Measurements from ENCODE around the gene MLPH. TPM values are rescaled to one million over a fixed set of nuclear protein-coding genes. Genes with fewer than 3 reads are reported as not detected.

Gene MLPH
- total and polyA plus RNA-seq, 2 of the 4 experiments (the other 2 are of a cell fraction), result 13.8 to 21.6 TPM

DNA sequence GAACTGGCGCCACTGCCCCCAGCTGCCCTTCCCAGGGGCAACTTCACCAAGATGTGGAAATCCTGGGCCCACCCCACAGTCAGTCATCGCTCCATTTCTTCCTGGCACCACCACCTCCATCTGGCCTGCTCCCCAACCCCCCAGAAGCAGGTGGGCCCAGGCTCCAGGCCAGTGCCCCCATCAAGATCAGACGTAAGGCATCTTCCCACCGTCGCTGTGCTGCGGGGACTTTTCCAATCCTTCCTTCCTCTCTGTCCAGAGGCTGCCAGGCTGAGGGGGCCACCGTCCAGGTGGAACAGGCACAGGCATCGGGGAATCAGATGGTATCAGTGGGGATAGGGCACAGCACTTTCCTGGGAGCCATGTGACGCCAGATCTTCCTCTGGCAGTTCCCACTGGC lies 87.4 kb downstream of the MLPH start:
- ChIA-PET POLR2A (ENCODE audit: unreplicated experiment) (no interaction called here), CTCF (interaction anchor here (3.6 kb wide), 1 partner anchor 62 kb away, joined by 53 read pairs; no protein-coding TSS in a partner anchor)
- BruUV-seq (replicated peaks), result no TSS peak
- Histone ChIP-seq H3K18ac (ENCODE audit: low read depth, low read length) (no peak overlapping the region), H3K23ac (ENCODE audit: low read depth, low read length) (no peak overlapping the region), H3K9ac (ENCODE audit: low read depth, low read length) (no peak overlapping the region), H4K20me1 (ENCODE audit: insufficient read depth, low read length) (no peaks in the 10 kb centered on the region), H3K4me3 (ENCODE audit: insufficient read depth, low read depth, low read length) (no peak overlapping the region), H3K9me3 (ENCODE audit: control insufficient read depth, insufficient read depth, low read length) (no peaks in the 10 kb centered on the region), H2BK120ac (ENCODE audit: low read depth, low read length) (no peak overlapping the region), H2BK20ac (ENCODE audit: low read depth, low read length) (no peak overlapping the region), H2AK9ac (replicated peaks; ENCODE audit: low read depth, low read length, poor library complexity) (peak overlapping the region; percentile 13), H4K91ac (ENCODE audit: insufficient read depth, low read depth, low read length) (no peak overlapping the region), H4K5ac (ENCODE audit: low read depth, low read length) (no peak overlapping the region), H3K56ac (ENCODE audit: extremely low read depth, insufficient read depth, low read length) (no peak overlapping the region), H3K14ac (replicated peaks; ENCODE audit: low read depth, low read length) (no peak overlapping the region), H2BK15ac (ENCODE audit: low read depth, low read length) (no peak overlapping the region), H3K79me1 (ENCODE audit: low read depth in 1 of 2, low read length in 2 of 2) (peaks cover 0 to 8% of the 10 kb centered on the region in 2 experiments; a peak in 1 of 4 replicates), H3K27me3 (ENCODE audit: control insufficient read depth, insufficient read depth, low read length) (peaks cover 4% of the 10 kb centered on the region; the same call in 1 of the 2 replicates), H2AFZ (replicated peaks; ENCODE audit: low read length, poor library complexity) (no peak overlapping the region), H3K4ac (ENCODE audit: low read depth, low read length) (no peak overlapping the region), H3K36me3 (ENCODE audit: control insufficient read depth, insufficient read depth, low read length) (no peaks in the 10 kb centered on the region), H4K8ac (ENCODE audit: low read depth in 2 of 2, low read length in 2 of 2) (no peak overlapping the region), H2BK5ac (ENCODE audit: low read depth, low read length, poor library complexity, severe bottlenecking) (no peak overlapping the region), H2AK5ac (ENCODE audit: low read depth, low read length) (no peak overlapping the region), H3K27ac (ENCODE audit: insufficient read depth, low read length) (no peak overlapping the region), H3K4me1 (ENCODE audit: control insufficient read depth, insufficient read depth, low read length) (peaks cover 7% of the 10 kb centered on the region; the same call in 1 of the 2 replicates), H3K4me2 (ENCODE audit: low read depth, low read length) (no peak overlapping the region), H3K9me1 (ENCODE audit: insufficient read depth, low read length) (no peaks in the 10 kb centered on the region)
- dilution Hi-C loops (cut with HindIII; ENCODE audit: low sequenced_read_pairs, unreplicated experiment), result no loop called here
- in situ Hi-C loops (cut with MboI; ENCODE audit: low sequenced_read_pairs), result loop anchor here (5.0 to 25.0 kb wide), 4 partner anchors 160 to 1237 kb away; partner anchors contain the start of gene COL6A3
- TF ChIP-seq CHD1 (IDR thresholded peaks at IDR 0.05; ENCODE audit: low read depth, low read length) (no peak), MXI1 (IDR thresholded peaks at IDR 0.05; ENCODE audit: borderline replicate concordance, low read depth, low read length) (no peak), RAD21 (IDR thresholded peaks at IDR 0.05; ENCODE audit: low read length) (no peak)
- ATAC-seq (ENCODE audit: low read depth) (no peak), DNase-seq (no peak)
- intact Hi-C loops (cut with micrococcal nuclease), result no loop called here
- 100% methylated on average over 1 of the region's 9 CpGs; no CpG with 5 or more reads in 1 of the 2 experiments for WGBS, 2 experiments (ENCODE audit: extremely low coverage in 2 of 2, insufficient read length in 1 of 2)

All from IMR-90 (cell line).